Small intestine (tissue), 7 donors: ENCODE results near the gene NAPSA. TPM values are rescaled to one million over a fixed set of nuclear protein-coding genes. Genes with fewer than 3 reads are reported as not detected.
"Not testable (repeated sequence)": the region's sequence is repeated elsewhere in the genome, so short reads cannot be mapped to it uniquely, and the experiment has no call there.

ENCODE experiments used
- DNase-seq, 2 donors: peaks; one replicate each; pipeline versions ENCODE4 v3.0.0 to v3.0.0-alpha.2; 2013
- FAIRE-seq: peaks from 2 replicates; lab custom pipeline; 2012; peaks lifted over from hg19 to GRCh38; lab: Jason Lieb, UNC
- H3K27ac ChIP-seq, 3 donors: one replicate each; pipeline ENCODE4 v1.5.1; 2013; ENCODE audit warnings: low read length in 2 of 3, mild to moderate bottlenecking in 2 of 3, control low read depth in 1 of 3, inconsistent platforms in 1 of 3, low read depth in 1 of 3, moderate library complexity in 1 of 3
- H3K27me3 ChIP-seq, 3 donors: one replicate each; pipeline ENCODE4 v1.6.1; 2013; ENCODE audit warnings: low read length in 3 of 3, inconsistent platforms in 1 of 3; ENCODE audit not compliant: control insufficient read depth in 3 of 3, insufficient read depth in 3 of 3
- H3K36me3 ChIP-seq, 3 donors: one replicate each; pipeline ENCODE4 v1.6.1; 2013; ENCODE audit warnings: low read length in 3 of 3, inconsistent platforms in 1 of 3, low read depth in 1 of 3, mild to moderate bottlenecking in 1 of 3, moderate library complexity in 1 of 3; ENCODE audit not compliant: control insufficient read depth in 3 of 3, insufficient read depth in 2 of 3
- H3K4me1 ChIP-seq, 3 donors: one replicate each; pipeline ENCODE4 v1.6.1; 2013; ENCODE audit warnings: low read length in 2 of 3, inconsistent platforms in 1 of 3, low read depth in 1 of 3, mild to moderate bottlenecking in 1 of 3, moderate library complexity in 1 of 3; ENCODE audit not compliant: control insufficient read depth in 3 of 3, insufficient read depth in 2 of 3
- H3K4me3 ChIP-seq, 3 donors: one replicate each; pipeline ENCODE4 v1.5.1; 2013; ENCODE audit warnings: low read length in 3 of 3, control low read depth in 1 of 3, inconsistent platforms in 1 of 3, low read depth in 1 of 3, mild to moderate bottlenecking in 1 of 3, moderate library complexity in 1 of 3
- H3K9me3 ChIP-seq, 2 donors: one replicate each; pipeline ENCODE4 v1.6.1; 2013; ENCODE audit warnings: low read depth in 1 of 2, low read length in 1 of 2; ENCODE audit not compliant: control insufficient read depth in 2 of 2, insufficient read depth in 1 of 2
- WGBS, 3 donors: extraction: QIAGEN DNeasy Blood & Tissue Kit; methylation state at CpG; one replicate each; pipeline ENCODE4 v1.1.7; 2013; 5-methylcytosine and 5-hydroxymethylcytosine counted together
- polyA plus RNA-seq, 4 donors: library from polyadenylated mRNA; stranded (reverse) in 3 of 4; unstranded in 1 of 4; fragments of 200-250 nt in 3 of 4; fragments of 120-200 nt in 1 of 4; gene quantifications; one replicate each; pipeline versions ENCODE4 v1.2.1 to v1.2.3, GENCODE V29; 2013
- donor health status: healthy with polysubstance abuse.
- donor health status: control.
- donor health status: control.
- donor health status: Bipolar disorder and iron deficiency.
- donor health status: healthy.

Gene NAPSA
- polyA plus RNA-seq, 4 donors, result 1.8 to 9.6 (median 5.2) TPM

DNA sequence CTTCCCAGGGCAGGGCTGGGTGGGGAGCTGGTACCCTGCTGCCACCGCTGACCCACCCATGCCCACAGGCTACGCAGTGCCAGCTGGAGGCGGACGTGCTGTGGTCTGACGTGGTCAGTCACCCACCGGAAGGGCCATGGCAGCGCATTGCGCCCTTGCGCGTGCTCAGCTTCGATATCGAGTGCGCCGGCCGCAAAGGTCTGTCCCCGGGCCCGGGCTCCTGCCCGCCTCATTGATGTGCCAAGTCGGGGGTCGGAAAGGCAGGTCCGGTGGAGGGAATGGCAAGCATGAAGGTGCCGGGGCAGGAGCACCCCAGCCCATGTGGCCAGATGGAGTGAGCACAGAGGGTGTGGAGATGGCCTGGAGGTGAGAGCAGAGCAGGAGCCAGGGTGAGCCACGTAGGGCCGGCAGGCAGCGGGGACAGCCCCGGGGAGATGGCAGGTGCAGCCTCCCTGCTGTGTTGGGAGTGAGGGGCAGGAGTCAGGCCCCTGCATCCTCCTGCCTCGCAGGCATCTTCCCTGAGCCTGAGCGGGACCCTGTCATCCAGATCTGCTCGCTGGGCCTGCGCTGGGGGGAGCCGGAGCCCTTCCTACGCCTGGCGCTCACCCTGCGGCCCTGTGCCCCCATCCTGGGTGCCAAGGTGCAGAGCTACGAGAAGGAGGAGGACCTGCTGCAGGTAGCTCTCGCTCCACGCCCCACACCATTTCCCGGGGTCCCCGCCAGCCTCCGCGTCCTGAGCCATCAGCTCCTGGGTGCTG is 37.3 kb upstream of the NAPSA start:
- H3K4me1 ChIP-seq, result no peaks in the 10 kb centered on the region
- H3K4me3 ChIP-seq, result no peak overlapping the region
- FAIRE-seq (no peak), DNase-seq (no peak)
- no peaks in the 10 kb centered on the region for H3K27me3 ChIP-seq
- no peak overlapping the region for H3K27ac ChIP-seq
- no peaks in the 10 kb centered on the region for H3K9me3 ChIP-seq
- 96 to 97% (median 97%) methylated on average over 38 to 41 of the region's 41 CpGs for WGBS, 3 donors
- peaks cover 0 to 58% (median 3%) of the 10 kb centered on the region in 3 donors for H3K36me3 ChIP-seq

DNA sequence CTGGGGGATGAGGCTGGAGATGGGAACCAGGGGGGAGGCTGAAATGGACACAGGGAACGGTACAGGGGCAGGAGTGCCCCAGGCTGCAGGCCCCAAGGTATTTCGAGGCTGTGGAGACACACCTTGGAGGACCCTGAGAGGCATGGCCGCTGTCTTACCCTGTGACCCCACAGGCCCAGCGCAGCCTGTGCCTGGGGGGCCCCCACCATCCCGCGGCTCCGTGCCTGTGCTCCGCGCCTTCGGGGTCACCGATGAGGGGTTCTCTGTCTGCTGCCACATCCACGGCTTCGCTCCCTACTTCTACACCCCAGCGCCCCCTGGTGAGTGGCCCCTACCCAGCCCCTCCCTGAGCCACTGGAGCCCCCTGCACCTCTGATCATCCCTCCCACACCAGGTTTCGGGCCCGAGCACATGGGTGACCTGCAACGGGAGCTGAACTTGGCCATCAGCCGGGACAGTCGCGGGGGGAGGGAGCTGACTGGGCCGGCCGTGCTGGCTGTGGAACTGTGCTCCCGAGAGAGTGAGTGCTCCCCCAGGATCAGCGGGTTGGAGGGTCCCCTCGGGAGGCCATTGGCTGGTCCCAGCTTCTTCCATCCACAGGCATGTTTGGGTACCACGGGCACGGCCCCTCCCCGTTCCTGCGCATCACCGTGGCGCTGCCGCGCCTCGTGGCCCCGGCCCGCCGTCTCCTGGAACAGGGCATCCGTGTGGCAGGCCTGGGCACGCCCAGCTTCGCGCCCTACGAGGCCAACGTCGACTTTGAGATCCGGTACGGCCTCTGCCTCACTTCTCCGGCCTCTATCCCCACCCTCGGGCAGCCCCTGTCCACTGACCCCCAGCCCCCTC is 36.4 kb upstream of the NAPSA start:
- WGBS, 3 donors, result 93 to 96% (median 95%) methylated on average over 48 of the region's 48 CpGs
- no peaks in the 10 kb centered on the region for H3K27me3 ChIP-seq
- no peak for DNase-seq
- no peak overlapping the region for H3K4me3 ChIP-seq
- no peaks in the 10 kb centered on the region for H3K9me3 ChIP-seq
- FAIRE-seq, result no peak
- H3K4me1 ChIP-seq, result no peaks in the 10 kb centered on the region
- H3K27ac ChIP-seq, result no peak overlapping the region
- H3K36me3 ChIP-seq, result peaks cover 0 to 53% (median 3%) of the 10 kb centered on the region in 3 donors

DNA sequence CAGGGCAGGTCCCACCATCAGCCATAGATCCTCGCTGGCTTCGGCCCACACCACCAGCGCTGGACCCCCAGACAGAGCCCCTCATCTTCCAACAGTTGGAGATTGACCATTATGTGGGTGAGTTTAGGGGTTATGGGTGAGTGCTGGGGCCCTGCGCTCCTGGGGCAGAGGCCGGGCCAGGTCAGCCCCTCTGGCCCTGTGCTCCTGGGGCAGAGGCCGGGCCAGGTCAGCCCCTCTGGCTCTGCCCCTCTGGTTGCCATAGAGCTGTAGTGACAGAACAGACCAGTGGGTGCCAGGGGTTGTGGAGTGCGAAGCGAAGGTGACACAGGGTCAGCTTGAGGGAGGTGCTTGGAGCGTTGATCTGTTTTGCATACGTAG is 33.9 kb upstream of the NAPSA start:
- Histone ChIP-seq H3K27ac (no peak overlapping the region), H3K36me3 (peaks cover 0 to 42% (median 3%) of the 10 kb centered on the region in 3 donors), H3K27me3 (no peaks in the 10 kb centered on the region), H3K9me3 (peaks cover 0 to 4% of the 10 kb centered on the region in 2 donors), H3K4me1 (no peaks in the 10 kb centered on the region), H3K4me3 (no peak overlapping the region)
- WGBS, 3 donors, result 97 to 98% (median 97%) methylated on average over 9 to 10 of the region's 10 CpGs
- DNase-seq (no peak), FAIRE-seq (no peak)

DNA sequence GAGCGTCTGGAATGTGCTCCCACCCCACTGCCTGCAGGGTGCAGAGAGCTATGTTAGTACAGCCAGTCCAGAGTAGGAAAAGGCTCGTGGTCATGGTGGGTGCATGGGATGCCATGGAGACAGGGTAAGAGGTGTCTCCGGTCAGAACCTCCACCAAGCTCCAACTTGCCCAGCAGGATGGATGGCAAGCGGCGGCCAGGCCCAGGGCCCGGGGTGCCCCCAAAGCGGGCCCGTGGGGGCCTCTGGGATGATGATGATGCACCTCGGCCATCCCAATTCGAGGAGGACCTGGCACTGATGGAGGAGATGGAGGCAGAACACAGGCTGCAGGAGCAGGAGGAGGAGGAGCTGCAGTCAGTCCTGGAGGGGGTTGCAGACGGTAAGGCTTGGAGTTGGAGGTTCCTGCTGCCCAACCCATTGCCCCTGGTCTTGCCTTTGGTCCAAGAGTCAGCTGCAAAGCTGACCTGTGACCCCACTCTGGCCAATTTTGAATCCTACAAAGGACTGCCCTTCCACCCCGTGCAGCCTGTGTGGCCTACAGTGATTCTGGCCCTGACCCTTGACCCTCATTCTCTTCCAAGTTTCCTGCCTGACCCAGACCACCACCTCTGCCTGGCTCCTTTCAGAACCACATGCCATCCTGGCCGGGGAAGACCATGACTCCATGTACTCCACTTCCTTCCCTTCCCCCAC is 33.4 kb upstream of the NAPSA start:
- FAIRE-seq (no peak), DNase-seq (no peak)
- peaks cover 0 to 40% (median 3%) of the 10 kb centered on the region in 3 donors for H3K36me3 ChIP-seq
- 88 to 93% (median 90%) methylated on average over 13 of the region's 13 CpGs for WGBS, 3 donors
- no peak overlapping the region for H3K4me3 ChIP-seq
- no peaks in the 10 kb centered on the region for H3K4me1 ChIP-seq
- H3K27me3 ChIP-seq, result no peaks in the 10 kb centered on the region
- no peak overlapping the region for H3K27ac ChIP-seq
- H3K9me3 ChIP-seq, result peaks cover 0 to 4% of the 10 kb centered on the region in 2 donors

DNA sequence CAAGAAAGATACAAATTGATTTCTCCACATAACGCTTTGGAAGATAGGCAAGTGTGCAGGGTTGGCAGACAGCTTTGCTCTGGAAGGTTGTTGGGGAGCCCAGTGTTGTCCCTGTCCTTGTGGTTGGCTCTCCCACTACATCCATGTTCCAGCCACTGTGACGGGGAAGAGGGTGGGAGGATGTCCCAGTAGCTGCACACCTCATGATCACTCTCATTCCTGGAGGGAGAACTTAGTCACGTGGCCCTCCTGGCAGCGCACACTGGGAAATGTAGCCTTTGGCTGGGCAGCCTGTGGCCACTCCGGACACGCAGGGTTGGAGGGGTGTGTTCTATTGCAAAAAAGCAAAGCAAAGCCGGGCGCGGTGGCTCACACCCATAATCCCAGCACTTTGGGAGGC is 28.6 kb upstream of the NAPSA start:
- FAIRE-seq, result no peak
- Histone ChIP-seq H3K36me3 (peaks cover 0 to 11% (median 0%) of the 10 kb centered on the region in 3 donors), H3K9me3 (peaks cover 0 to 4% of the 10 kb centered on the region in 2 donors), H3K27ac (no peak overlapping the region), H3K4me1 (no peaks in the 10 kb centered on the region), H3K4me3 (no peak overlapping the region), H3K27me3 (no peaks in the 10 kb centered on the region)
- no peak for DNase-seq
- WGBS, 3 donors, result 95 to 98% (median 97%) methylated on average over 9 of the region's 9 CpGs

DNA sequence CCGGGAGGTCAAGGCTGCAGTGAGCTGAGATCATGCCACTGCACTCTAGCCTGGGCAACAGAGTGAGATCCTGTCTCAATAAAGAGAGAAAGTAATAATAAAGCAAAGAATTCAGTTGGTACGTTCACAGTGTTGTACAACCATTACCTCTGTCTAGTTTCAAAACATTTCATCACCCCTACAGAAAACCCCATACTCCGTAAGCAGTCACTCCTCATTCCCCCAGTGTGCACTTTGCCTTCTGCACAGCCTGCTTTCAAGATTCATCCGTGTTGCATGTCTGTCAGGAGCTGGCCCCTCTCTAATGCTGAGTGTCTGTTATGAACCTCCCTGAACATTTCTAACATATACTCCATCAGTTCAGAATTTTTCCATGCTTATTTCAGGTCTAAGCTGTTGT is 28.1 kb upstream of the NAPSA start:
- Histone ChIP-seq H3K4me3 (no peak overlapping the region), H3K36me3 (peaks cover 0 to 8% (median 0%) of the 10 kb centered on the region in 3 donors)
- FAIRE-seq, result no peak

DNA sequence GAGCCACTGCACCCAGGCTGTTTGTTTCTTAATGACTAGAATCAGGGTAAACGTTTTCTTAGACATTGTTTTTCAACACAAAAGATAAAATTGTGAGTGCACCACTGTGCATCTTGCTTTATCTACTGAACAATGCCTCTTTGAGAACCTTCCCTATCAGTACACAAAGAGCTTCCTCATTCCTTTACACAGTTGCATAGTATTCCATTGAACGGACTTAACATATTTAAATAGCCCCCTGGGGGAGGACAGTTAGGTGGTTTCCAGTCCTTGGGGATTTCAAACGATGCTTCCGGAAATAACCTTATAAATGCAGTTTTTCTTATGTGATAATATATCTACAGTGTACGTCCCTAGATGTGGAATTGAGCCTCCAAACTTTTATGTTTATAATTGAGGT is 27.3 kb upstream of the NAPSA start:
- FAIRE-seq, result no peak
- H3K27ac ChIP-seq, result no peak overlapping the region
- DNase-seq, result no peak
- H3K9me3 ChIP-seq, result peaks cover 0 to 4% of the 10 kb centered on the region in 2 donors
- H3K27me3 ChIP-seq, result no peaks in the 10 kb centered on the region
- no peaks in the 10 kb centered on the region for H3K4me1 ChIP-seq
- no peak overlapping the region for H3K4me3 ChIP-seq
- H3K36me3 ChIP-seq, result peaks cover 0 to 8% (median 0%) of the 10 kb centered on the region in 3 donors
- 90 to 91% (median 90%) methylated on average over 5 of the region's 5 CpGs for WGBS, 3 donors

More for the DNA sequence above, 28.1 kb upstream of the NAPSA start:
- 90 to 94% (median 93%) methylated on average over 4 of the region's 4 CpGs for WGBS, 3 donors
- H3K27ac ChIP-seq, result no peak overlapping the region
- no peak for DNase-seq
- no peaks in the 10 kb centered on the region for H3K4me1 ChIP-seq
- no peaks in the 10 kb centered on the region for H3K27me3 ChIP-seq
- H3K9me3 ChIP-seq, result peaks cover 0 to 4% of the 10 kb centered on the region in 2 donors

DNA sequence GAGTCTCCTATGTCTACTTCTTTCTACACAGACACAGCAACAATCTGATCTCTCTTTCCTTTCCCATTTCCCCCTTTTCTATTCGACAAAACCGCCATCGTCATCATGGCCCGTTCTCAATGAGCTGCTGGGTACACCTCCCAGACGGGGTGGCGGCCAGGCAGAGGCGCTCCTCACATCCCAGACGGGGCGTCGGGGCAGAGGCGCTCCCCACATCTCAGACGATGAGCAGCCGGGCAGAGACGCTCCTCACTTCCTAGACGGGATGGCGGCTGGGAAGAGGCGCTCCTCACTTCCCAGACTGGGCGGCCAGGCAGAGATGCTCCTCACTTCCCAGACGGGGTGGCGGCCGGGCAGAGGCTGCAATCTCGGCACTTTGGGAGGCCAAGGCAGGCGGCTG is 25.5 kb upstream of the NAPSA start:
- peaks cover 0 to 19% (median 0%) of the 10 kb centered on the region in 3 donors for H3K36me3 ChIP-seq
- not testable (repeated sequence) for H3K27ac ChIP-seq, H3K27me3 ChIP-seq, FAIRE-seq, H3K9me3 ChIP-seq, H3K4me3 ChIP-seq, H3K4me1 ChIP-seq, DNase-seq
- 96 to 98% (median 96%) methylated on average over 18 to 22 of the region's 23 CpGs for whole genome bisulfite sequencing, 3 donors
